HG02884 (cell line): ENCODE measurements around the gene EXOC3L2.

ENCODE experiments used
- ATAC-seq: cut with Tn5 transposase; IDR thresholded peaks from one replicate; pipeline ENCODE4 v1.9.1; 2021; ENCODE audit warnings: mild to moderate bottlenecking, moderate library complexity; ENCODE audit not compliant: unreplicated experiment

The EXOC3L2 gene

GRCh38 chr19:45162608-45163143, 82.5 kb downstream of the EXOC3L2 start:
- ATAC-seq = no peak
